A549 treated with CORT108297 at 1 μM for 4 hours (cell line): ENCODE measurements around the gene NUP35. TPM values are rescaled to one million over a fixed set of nuclear protein-coding genes. Genes with fewer than 3 reads are reported as not detected.

Source experiments
- total RNA-seq: library from RNA; stranded (reverse); fragments of 200-300 nt; extraction: Qiagen RNA extraction; gene quantifications from 5 replicates; pipeline ENCODE4 v1.2.3, GENCODE V29; 2022

The NUP35 gene
- 30.3 to 49.1 TPM (median 33.3 TPM) in 5 replicates for total RNA-seq

GRCh38 chr2:183124222-183124956 lies at the start of gene NUP35:
NUP35 (plus strand) TSS chr2:183124443; CDS start chr2:183124458, 15 bp downstream.

GRCh38 chr2:183078464-183079138 lies 45.6 kb upstream of the NUP35 start, which contains the start of gene DUSP19:
DUSP19 (plus strand) TSS chr2:183078747; CDS start chr2:183078934, 187 bp downstream.

Other genes with a start within 250 kb of the NUP35 start
- 90.1 to 102 TPM (median 99.6 TPM) in 5 replicates for gene NCKAP1, start 86.0 kb upstream of the NUP35 start, total RNA-seq
- 0.55 to 1.4 TPM (median 0.74 TPM) in 5 replicates for gene DUSP19, start 45.7 kb upstream of the NUP35 start, total RNA-seq